NCI-H1436 (cell line): ENCODE data around the gene LAP3.
"Not testable (repeated sequence)": the region's sequence is repeated elsewhere in the genome, so short reads cannot be mapped to it uniquely, and the experiment has no call there.

ENCODE experiments used
- DNase-seq: peaks from one replicate; lab custom pipeline; 2025; lab: John Stamatoyannopoulos, UW

Gene LAP3

DNA sequence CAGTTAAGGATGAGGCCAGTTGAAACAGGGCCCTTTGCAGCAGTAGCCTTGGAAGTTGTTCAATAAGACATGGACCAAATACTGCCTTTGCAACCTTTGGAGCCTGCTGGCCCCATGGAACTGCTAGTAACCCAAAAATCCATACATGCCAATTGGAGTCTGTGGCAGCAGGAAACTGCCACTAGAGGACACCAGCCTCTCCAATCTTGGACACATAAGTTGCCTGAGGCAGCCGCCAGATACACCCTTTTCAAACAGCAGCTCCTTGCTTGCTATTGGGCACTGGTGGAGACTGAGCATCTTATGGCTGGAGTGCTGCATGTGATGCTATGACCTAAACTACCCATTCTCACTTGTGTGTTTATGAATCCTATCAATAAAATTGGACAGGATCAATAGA, 14.8 kb upstream of the LAP3 start:
- no peak for DNase-seq

DNA sequence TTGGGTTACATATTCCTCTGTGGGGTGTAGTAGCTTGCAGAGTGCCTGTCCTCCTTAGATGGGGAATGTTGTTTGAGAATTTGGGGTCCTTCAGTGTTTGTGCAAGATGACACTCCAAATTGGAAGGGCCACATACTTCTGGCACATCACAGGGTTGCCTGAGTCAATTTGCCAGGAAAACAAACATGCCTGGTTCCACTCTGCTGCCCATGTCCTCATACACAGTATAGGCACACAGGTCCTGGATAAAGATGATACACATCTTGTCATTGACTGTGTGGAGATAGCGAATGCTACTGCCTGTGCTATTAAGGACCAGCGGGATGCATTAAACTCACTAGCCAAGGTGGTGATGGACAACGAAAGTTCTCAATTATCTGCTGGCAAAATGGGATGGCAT, 11.2 kb upstream of the LAP3 start:
- no peak for DNase-seq

DNA sequence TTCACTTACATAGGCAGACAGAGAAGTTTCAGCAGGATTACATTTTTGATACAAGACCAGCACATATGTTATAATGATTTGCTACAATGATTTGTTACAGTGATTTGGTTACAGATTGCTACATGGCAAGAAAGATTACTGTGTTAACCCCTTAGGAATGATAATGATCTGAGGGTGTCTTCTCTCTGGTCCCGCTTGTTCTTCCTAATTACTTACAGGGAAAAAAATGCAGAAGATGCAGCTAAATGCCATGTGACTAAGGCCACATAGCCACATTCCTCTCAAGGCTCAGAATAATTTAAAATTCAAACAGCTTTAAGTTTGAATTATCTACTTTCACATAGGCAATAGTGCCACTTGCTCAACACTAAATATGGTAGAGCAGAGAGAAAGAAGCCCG, 9.7 kb upstream of the LAP3 start:
- DNase-seq: no peak

DNA sequence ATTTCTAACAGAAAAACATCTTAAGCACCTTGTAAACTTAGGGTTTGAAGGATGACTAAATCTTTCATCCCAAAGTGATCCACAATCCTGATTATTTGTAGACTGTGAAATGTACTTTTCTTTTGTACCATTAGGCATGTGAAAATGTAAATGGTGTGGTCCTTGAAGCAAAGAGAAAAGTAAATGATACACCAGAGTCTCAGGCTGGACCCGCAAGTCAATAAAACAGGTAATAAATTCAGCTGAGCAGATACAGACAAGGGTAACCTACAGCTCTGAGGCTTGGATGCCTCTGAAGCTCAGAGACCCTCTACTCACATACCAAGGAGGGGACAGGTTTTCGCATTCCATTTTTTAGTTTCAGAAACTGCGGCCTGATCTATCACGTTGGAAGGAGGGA, 2.8 kb upstream of the LAP3 start:
- no peak for DNase-seq

DNA sequence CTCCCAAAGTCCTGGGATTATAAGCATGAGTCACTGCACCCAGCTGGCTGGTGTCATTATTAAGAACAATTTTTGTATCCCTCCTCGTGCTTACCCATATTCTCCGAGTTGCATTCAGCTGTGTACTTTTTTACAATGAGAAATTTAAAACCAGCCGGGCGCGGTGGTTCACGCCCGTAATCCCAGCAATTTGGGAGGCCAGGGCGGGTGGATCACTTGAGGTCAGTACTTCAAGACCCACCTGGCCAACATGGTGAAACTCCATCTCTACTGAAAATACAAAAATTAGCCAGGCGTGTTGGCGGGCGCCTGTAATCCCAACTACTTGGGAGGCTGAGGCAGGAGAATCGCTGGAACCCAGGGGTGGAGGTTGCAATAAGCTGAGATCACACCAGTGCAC, 1.8 kb upstream of the LAP3 start:
- DNase-seq: not testable (repeated sequence)

DNA sequence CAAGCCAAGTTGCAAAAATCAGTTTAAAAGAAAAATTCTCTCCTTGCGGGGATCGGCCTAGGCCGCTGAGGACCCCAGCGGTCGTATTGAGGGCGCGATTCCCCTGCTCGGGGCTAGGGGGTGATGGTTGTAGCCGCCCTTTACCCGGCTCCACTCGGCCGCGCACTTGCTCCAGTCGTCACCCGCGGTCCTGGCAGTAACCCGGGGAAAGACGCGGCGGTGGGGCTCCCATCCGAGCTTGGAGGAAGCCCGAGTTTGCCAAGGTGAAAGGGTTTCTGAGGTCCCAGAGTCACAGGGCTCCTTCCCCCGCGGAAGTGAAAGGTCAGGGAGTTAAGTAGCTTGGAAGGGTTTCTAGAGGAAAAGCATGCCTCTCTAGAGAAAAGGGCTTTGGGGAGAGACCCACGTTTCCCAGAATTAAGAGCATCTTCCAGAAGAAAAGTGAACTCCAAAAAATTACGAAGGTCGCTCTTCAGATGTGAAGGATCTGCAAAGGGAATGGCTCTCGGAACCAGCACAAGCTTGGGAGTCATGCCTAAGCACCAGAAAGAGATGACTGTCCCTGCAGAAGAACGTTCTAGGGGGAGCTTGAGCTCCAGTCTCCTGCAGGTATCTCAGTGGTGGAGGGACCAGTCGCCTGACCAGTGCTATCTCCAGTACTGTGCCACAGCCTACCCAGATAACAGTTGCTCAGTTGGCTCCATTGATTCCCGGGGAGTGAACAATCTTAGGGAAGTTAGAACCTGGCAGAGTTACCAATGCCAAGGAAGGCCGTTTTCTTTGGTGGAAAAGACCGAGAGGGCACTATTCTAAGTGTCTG, 875 bp downstream of the LAP3 start:
- no peak for DNase-seq

DNA sequence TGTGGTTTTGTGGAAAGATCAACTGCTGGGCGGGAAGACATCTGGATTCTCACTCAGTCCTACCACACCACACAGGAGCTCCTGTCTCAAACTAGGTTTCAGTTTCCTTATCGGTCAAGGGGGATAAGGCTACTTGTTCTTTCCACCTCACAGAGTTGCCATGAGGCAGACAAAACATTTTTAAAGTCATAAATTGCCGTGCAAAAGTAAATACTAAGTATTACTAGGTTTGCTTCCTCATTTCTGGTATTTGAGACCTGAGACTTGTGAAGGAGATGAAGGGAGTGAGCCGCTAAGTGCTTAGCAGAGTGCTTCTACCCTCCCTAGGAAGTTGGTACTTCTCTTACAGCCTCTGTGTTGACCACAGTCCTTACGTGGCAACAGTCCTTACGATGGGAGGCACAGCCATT, 1.5 kb downstream of the LAP3 start:
- no peak for DNase-seq

DNA sequence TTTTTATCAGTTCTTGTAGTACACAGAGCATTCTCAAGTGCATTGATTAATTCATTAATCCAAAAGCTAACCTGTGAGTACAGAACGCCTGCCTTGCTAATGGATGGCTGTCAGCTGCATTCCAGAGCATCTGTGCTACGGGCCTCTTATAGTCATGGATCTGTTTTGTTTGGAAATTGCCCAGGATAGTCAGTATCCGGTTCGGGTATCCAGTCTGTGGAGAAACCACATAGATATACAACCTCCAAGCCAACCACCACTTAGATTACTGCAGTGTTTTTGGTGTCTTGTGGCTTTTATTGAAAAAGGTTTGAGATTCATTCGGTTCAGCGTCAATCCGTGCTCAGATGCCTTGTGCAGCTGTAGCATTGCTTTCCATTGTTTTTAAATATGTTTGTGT, 4.0 kb downstream of the LAP3 start:
- DNase-seq: no peak

DNA sequence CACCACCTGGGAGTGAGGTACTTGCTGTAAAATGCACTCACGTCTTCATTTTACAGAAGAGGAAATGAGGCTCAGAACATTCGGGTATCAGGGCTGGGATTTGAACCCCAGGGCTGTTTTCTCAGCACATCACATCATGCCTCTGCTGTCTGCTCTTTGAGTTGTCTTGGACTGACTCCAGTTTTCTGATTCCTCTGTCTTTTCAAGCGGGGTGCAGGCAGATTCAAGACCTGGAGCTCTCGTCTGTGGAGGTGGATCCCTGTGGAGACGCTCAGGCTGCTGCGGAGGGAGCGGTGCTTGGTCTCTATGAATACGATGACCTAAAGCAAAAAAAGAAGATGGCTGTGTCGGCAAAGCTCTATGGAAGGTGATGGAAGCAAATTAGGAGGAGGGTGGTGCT, 6.3 kb downstream of the LAP3 start:
- no peak for DNase-seq

DNA sequence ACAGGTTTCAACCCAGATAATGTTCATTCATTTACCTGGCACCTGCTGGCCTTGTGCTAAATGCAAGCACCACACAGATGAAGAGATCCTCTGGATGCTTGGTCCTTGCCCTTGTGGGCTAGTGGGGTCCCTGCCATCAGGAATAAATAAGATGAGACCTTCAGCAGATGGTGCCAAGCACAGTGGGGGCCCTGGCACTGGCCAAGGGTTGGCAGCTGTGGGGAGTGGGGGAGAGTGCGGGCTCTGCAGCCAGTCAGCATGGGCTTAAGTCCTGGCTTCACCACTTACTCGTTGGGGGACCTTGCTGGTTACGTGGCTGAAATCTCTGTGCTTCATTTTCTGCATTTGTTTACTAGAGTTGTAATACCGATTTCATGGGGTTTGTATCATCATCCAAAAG, 6.9 kb downstream of the LAP3 start:
- no peak for DNase-seq

DNA sequence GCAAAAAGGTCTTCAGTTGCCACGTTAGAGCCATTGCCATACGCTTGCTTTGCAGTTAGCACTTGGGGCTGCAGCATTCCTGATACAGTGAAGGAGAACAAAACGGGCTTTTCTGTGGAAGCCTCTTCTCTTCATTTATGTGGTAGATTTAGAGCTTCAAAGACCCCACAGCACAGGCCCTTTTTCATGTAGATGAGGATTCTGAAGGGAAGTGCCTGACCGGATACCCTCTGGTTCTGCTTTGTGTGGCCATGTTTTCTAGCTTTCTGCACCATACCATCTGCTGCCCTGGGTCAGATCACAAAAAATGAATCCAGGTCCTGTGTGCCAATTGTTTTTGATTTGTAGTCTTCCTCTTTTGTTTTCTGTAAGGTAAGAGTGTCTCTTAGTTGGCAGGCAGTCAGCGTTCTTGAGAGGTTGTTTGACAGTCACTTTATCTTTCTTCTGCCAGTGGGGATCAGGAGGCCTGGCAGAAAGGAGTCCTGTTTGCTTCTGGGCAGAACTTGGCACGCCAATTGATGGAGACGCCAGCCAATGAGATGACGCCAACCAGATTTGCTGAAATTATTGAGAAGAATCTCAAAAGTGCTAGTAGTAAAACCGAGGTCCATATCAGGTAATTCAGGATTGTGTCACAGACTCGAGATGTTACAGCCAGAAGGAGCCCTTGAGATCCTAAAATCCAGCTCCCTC, 7.7 kb downstream of the LAP3 start:
- no peak for DNase-seq

DNA sequence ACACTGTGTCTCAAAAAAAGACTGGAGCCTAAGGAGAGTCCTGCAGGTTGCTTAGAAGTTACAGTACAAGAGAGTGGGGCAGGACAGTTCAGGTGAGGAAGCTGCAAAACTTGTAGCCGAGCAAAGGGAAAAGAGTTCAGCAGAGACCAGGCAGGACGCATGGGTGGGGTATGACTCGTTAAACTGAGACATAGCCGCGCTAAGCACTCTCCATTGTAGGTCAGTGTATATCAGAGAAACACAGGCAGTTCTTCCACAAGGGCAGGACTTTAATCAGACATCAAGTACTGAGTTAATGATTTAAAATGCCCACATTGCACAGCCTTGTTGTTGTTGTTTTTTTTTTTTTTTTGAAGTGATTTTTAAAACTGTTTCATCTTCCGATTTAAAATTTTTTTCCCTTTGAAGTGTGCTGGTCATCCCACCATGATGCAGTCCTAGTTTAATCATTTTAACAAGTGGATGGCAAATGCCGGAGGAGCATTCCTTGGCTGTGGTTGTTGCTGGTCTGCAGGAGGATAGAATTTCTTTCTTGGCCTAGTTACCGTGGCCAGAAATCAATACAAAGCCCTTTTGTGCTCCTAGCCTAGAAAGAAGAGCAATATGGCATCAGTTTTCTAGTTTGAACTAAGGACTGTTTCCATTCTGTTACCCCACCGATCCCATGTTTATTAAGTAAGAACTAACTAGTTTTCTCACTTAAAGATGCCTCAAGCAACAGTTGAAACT, 10.3 kb downstream of the LAP3 start:
- DNase-seq: no peak

DNA sequence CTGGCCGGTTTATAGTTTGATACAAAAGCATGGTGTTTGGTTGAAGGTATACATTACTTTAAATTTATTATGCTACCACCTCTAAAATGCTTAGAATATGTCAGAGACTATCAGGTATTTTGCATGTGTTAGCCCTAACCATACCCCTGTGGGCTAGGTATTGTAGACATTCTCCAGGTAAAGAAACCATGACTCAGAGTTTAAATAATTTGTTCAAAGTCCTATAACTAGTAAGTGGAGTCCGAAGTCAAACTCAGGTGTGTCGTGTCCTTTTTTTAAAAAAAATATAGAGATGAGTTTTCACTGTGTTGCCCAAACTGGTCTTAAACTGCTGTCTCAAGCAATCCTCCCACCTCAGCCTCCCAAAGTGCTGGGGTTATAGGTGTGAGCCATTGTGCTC, 12.4 kb downstream of the LAP3 start:
- no peak for DNase-seq

DNA sequence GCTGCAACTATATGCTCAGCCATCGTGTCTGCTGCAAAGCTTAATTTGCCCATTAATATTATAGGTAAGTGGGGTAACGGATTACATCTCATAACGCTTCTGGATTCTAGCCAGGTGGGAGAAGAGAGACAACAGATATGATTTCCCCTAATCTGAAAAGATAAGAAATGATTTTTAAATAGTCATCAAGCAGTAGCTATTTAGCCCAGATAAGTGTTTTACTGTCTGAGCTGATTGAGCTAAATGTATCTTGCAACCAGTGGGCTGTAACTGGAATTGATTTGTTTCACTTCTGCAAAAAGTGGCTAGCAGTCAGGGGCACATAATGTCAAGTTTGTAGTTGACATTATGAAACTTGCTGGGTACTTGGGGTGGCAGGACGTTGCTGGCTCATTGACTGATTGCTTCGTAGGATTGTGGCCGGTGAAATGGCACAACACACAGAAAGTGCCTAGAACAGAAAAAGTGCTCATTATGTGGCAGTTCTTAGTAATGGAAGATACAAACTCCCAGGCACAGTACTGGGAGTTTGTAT, 18.5 kb downstream of the LAP3 start:
- DNase-seq: no peak

DNA sequence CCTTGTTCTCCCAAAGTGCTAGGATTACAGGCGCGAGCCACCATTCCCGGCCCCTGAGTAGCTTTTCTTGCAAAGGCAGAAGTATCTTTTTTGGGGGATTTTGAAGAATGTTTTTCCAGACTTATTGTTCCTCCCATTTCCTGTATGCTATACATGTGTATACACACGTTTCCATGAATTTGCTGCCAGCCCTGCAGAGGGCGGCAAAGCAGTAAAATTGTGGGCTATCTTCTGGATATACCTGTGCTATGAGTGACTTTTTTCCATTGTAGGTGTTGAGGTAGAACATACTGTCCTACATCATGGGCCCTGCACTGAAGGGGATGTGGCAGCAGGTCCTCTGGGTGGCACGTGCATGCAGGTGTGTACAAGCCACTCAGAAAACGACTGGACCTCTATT, 20.5 kb downstream of the LAP3 start:
- DNase-seq: no peak

DNA sequence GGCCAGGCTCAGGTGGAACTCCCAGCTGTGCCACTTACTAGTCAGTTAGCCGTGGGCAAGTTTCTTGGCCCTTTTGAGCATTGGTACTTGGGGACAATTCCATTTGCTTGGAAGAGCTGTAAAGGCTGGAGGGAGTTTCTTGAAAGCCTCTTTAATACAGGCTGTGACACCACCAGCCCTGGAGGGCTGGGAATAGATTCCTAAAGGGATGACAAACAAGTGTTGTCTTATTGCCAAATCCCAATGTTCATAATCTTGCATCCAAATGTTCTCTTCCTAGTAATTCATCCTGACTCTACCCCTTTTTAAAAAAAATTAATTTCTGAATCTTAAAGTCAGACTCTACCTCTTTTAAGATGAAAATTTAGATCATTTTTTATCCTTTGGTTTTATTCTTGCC, 22.8 kb downstream of the LAP3 start:
- DNase-seq: no peak

DNA sequence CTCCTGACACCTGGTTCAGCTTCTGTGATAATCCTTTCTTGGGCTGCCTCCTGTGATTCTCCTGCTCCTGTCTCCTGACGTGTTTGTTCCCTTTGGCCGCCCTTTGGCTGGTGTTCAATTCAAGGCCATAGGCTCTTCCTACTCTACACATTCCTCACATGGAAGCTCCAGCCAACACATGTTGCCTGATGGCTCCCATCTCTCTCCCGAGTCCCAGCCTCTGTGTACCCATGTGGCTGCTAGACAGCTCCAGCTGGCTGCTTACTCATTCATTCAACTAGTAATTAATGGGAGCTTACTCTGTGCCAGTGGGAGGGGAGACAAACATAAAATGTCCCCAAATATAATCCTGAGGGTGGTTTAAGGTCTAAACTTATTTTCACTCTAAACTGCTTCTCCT, 28.2 kb downstream of the LAP3 start:
- DNase-seq: no peak

DNA sequence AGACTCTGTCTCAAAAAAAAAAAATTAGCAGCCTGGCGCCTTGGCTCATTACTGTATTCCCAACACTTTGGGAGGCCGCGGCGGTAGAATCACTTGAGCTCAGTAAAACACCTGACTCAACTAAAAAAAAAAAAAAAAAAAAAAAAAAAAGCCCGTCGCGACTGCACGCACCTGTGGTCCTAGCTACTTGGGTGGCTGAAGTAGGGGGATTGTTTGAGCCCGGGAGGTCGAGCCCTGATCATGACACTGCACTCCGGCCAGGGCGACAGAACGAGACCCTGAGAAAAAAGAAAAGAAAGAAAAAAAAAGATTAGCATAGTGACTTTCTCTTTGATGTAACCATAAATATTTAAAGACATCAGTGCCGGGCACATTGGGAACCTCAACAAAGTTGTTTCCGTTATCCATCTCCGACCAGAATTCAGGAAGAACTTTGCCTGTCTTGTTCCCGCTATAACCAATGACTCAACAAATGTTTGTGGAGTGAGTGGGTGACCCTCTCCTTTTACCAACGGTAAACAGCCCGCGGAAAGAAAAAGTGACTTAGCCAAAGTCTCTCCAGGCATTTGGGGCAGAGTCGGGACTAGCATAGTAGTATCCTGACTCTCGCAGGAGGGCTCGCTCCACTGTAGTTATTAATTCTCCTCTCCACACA, 36.9 kb downstream of the LAP3 start:
- no peak for DNase-seq

DNA sequence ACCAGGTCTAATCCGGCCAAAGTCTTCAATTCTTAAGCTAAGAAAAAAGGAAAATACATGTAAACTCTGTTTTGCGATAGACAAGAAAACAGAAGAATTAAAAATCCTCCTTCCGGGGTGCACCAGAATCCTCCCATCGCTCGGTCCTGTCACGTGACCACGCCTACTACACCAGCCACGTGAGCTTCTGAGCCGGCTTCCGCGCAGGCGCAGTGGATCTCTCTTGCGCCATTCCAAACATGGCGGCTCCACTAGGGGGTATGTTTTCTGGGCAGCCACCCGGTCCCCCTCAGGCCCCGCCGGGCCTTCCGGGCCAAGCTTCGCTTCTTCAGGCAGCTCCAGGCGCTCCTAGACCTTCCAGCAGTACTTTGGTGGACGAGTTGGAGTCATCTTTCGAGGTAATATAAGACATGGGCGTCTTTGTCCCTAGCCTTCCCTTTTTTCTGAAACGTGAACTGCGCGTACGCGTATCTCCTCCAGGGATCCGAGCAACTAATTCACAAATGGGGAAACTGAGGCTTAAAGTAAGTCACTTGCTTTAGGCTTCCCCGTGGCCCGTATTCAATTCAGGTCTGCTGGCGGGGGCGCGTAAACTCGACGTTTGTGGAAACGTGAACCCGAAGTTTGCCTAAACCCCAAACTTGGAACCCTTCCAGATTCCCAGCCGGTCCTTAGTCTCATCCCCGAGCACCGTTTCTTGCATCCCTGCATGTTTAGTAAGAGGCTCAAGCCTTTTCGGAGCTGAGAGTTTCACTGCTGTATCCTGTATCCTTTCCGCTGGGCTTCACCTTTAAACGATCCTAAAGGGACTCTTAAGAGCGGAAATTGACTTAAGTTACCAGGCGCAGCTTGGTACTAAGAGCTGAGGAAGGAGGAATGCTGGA, 37.7 kb downstream of the LAP3 start, which contains the start of gene MED28:
Gene MED28 (plus strand): TSS at position 226 of the 884 bp plus-strand sequence. CDS start 14 bp downstream, at position 240.
- peak; percentile 79 for DNase-seq

DNA sequence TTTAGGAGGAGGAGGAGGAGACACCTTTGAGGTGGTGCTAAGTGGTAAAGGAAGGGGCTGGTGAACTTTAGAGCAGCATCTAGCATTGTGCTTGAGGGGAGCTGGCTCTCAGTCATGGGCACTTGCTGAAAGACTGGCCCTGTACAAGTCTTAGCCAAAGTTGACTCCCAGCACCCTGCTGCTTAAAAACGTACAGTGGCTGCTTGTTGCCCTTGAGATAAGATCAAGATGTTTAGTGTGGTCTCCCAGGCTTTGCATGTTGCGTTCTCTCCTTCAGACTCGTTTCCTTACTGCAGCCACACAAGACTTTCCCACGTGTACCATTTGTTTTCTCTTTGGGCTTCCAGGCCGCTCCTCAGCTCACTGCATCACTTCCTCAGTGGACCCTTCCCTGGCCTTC, 39.3 kb downstream of the LAP3 start:
- no peak for DNase-seq

DNA sequence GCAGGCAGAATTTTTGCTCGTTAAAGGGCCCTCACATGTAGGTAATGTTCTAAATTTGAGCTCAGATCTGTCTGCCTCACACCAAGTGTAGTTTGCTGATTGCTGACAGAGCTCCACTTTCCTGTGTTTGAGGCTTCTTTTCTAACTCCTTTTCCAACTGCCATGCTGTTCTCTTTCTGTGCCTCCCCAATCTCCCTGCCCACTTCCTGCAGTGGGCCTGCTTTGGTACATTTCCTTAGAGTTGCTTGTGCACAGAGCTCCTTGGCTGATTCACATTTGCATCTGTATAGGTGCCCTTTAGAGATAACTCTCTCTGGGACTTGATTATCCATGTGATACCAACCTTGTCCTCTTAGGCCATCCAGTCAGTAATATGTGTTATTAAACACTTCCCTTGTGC, 41.9 kb downstream of the LAP3 start:
- no peak for DNase-seq
